ENCODE results near the gene DLK1. TPM values are rescaled to one million over a fixed set of nuclear protein-coding genes. Genes with fewer than 3 reads are reported as not detected.

Gene DLK1
- total RNA-seq, 1 donor from 2014 or later, result not detected

GRCh38 chr14:100710826-100711462, 15.7 kb upstream of the DLK1 start:
- H3K27me3 Mint-ChIP-seq, result peaks cover 20% of the 10 kb centered on the region
- TF ChIP-seq CTCF (IDR thresholded peaks at IDR 0.05), result no peak
- no peak overlapping the region for H3K4me3 Mint-ChIP-seq
- no peaks in the 10 kb centered on the region for H3K36me3 Mint-ChIP-seq (ENCODE audit: low read depth)
- intact Hi-C loops (cut with micrococcal nuclease), result no loop called here
- H3K27ac Mint-ChIP-seq, result no peak overlapping the region
- no peaks in the 10 kb centered on the region for H3K9me3 Mint-ChIP-seq
- peaks cover 11% of the 10 kb centered on the region for H3K4me1 Mint-ChIP-seq
- CTCF ChIA-PET, result no interaction called here
- ATAC-seq (ENCODE audit: low read depth) (no peak), DNase-seq (no peak)
- POLR2A ChIA-PET, result no interaction called here

- no peak for ATAC-seq (ENCODE audit: low read depth)
- intact Hi-C loops (cut with micrococcal nuclease), result no loop called here
- Mint-ChIP-seq H3K27ac (no peak overlapping the region), H3K4me1 (peaks cover 11% of the 10 kb centered on the region), H3K9me3 (no peaks in the 10 kb centered on the region), H3K4me3 (no peak overlapping the region), H3K27me3 (peaks cover 20% of the 10 kb centered on the region), H3K36me3 (ENCODE audit: low read depth) (no peaks in the 10 kb centered on the region)
- TF ChIP-seq CTCF (IDR thresholded peaks at IDR 0.05), result no peak
- CTCF ChIA-PET, result no interaction called here
- no peak for DNase-seq
- POLR2A ChIA-PET, result no interaction called here
Observed at GRCh38 chr14:100711493-100711892, 15.2 kb upstream of the DLK1 start.

GRCh38 chr14:100712490-100712889, 14.2 kb upstream of the DLK1 start:
- DNase-seq, result no peak
- Mint-ChIP-seq H3K4me3 (no peak overlapping the region), H3K4me1 (peaks cover 14% of the 10 kb centered on the region), H3K9me3 (no peaks in the 10 kb centered on the region), H3K27me3 (peaks cover 22% of the 10 kb centered on the region), H3K27ac (no peak overlapping the region), H3K36me3 (ENCODE audit: low read depth) (no peaks in the 10 kb centered on the region)
- POLR2A ChIA-PET, result no interaction called here
- no peak for TF ChIP-seq CTCF (IDR thresholded peaks at IDR 0.05)
- no peak for ATAC-seq (ENCODE audit: low read depth)
- CTCF ChIA-PET, result no interaction called here
- intact Hi-C loops (cut with micrococcal nuclease), result no loop called here

- CTCF ChIA-PET, result no interaction called here
- intact Hi-C loops (cut with micrococcal nuclease), result no loop called here
Observed at GRCh38 chr14:100713705-100714104, 13.0 kb upstream of the DLK1 start.

GRCh38 chr14:100714258-100714892, 12.3 kb upstream of the DLK1 start:
- Mint-ChIP-seq H3K4me1 (peaks cover 14% of the 10 kb centered on the region), H3K27ac (no peak overlapping the region), H3K9me3 (no peaks in the 10 kb centered on the region), H3K27me3 (peaks cover 34% of the 10 kb centered on the region), H3K4me3 (no peak overlapping the region), H3K36me3 (ENCODE audit: low read depth) (no peaks in the 10 kb centered on the region)
- ChIA-PET CTCF (no interaction called here), POLR2A (no interaction called here)
- no peak for TF ChIP-seq CTCF (IDR thresholded peaks at IDR 0.05)
- ATAC-seq (ENCODE audit: low read depth) (peak; percentile 57), DNase-seq (no peak)
- intact Hi-C loops (cut with micrococcal nuclease), result no loop called here

More at GRCh38 chr14:100713705-100714104, 13.0 kb upstream of the DLK1 start:
- peaks cover 30% of the 10 kb centered on the region for H3K27me3 Mint-ChIP-seq
- no peak overlapping the region for H3K4me3 Mint-ChIP-seq
- no peaks in the 10 kb centered on the region for H3K36me3 Mint-ChIP-seq (ENCODE audit: low read depth)
- no peak overlapping the region for H3K27ac Mint-ChIP-seq
- no peak for DNase-seq
- POLR2A ChIA-PET, result no interaction called here
- H3K4me1 Mint-ChIP-seq, result peaks cover 14% of the 10 kb centered on the region
- no peak for TF ChIP-seq CTCF (IDR thresholded peaks at IDR 0.05)
- ATAC-seq (ENCODE audit: low read depth), result no peak
- H3K9me3 Mint-ChIP-seq, result no peaks in the 10 kb centered on the region

All from activated B cell treated with CpG ODN at 0.5 μM for 24 hours (primary cell).